GM06990 (cell line): ENCODE measurements around the gene PLPP3.

Experiments used
- DNase-seq: peaks from one replicate; pipeline ENCODE4 v3.0.0-alpha.2; 2011; ENCODE audit not compliant: insufficient read length; ENCODE audit errors: extremely low read depth
- H3K27me3 ChIP-seq: replicated peaks from 2 replicates; pipeline ENCODE4 v1.6.0; 2011; ENCODE audit warnings: low read length; ENCODE audit not compliant: control insufficient read depth, insufficient read depth
- H3K36me3 ChIP-seq: 2 replicates; pipeline ENCODE4 v1.5.1; 2011; ENCODE audit warnings: low read length; ENCODE audit not compliant: control insufficient read depth, insufficient read depth
- H3K4me3 ChIP-seq: replicated peaks from 2 replicates; pipeline ENCODE4 v1.5.1; 2011; ENCODE audit warnings: low read depth, mild to moderate bottlenecking, control low read depth, low read length
- TF ChIP-seq, protein P1 (sequence below): IDR thresholded peaks from 2 replicates; pipeline ENCODE4 v1.5.1; 2011; ENCODE audit warnings: low read length, control low read depth, mild to moderate bottlenecking, inconsistent platforms; ENCODE audit not compliant: insufficient read depth, poor library complexity, severe bottlenecking

The PLPP3 gene

DNA sequence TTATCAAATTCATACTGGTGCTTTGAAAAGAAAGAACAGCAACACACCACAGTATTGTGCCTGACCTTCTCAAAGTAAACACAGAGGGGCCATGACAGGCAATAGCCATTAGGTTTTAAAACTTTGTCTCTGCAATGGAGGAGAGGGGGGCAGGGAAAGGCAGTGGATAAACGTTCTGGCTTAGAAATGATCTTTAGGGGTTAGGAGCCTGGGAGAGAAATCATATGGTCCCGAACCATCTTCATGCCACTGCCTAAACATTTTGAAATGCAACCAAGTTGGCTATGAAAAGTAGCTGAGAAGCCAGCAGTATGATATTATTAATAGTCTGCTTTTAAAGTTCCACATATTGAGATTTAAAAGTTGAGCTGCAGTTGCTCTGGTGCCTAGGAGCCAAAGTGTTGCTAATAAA lies 39.8 kb downstream of the PLPP3 start:
- DNase-seq = no peak
- TF ChIP-seq, protein P1, sequence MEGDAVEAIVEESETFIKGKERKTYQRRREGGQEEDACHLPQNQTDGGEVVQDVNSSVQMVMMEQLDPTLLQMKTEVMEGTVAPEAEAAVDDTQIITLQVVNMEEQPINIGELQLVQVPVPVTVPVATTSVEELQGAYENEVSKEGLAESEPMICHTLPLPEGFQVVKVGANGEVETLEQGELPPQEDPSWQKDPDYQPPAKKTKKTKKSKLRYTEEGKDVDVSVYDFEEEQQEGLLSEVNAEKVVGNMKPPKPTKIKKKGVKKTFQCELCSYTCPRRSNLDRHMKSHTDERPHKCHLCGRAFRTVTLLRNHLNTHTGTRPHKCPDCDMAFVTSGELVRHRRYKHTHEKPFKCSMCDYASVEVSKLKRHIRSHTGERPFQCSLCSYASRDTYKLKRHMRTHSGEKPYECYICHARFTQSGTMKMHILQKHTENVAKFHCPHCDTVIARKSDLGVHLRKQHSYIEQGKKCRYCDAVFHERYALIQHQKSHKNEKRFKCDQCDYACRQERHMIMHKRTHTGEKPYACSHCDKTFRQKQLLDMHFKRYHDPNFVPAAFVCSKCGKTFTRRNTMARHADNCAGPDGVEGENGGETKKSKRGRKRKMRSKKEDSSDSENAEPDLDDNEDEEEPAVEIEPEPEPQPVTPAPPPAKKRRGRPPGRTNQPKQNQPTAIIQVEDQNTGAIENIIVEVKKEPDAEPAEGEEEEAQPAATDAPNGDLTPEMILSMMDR = no peak
- Histone ChIP-seq H3K4me3 (no peak overlapping the region), H3K27me3 (no peaks in the 10 kb centered on the region; the same call in 1 of the 2 replicates), H3K36me3 (no peaks in the 10 kb centered on the region)

DNA sequence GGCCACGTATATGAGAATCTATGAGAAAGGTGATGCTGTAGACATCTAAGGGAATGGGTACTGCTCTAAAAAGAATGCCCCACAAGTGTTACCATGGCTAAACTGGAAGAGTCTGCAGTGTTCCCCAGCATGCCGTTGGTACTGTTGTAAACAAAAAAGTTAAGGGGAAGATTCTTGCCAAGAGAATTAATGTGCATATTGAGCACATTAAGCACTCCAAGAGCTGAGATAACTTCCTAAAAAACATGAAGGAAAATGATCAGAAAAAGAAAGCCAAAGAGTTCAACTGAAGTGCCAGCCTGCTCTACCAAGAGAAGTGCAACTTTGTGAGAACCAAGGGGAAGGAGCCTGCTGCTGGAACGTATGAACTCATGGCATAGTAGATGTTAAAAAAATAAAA lies 40.8 kb downstream of the PLPP3 start:
- Histone ChIP-seq H3K4me3 (no peak overlapping the region), H3K27me3 (no peaks in the 10 kb centered on the region), H3K36me3 (no peaks in the 10 kb centered on the region)
- TF ChIP-seq, protein P1 = no peak
- no peak for DNase-seq

DNA sequence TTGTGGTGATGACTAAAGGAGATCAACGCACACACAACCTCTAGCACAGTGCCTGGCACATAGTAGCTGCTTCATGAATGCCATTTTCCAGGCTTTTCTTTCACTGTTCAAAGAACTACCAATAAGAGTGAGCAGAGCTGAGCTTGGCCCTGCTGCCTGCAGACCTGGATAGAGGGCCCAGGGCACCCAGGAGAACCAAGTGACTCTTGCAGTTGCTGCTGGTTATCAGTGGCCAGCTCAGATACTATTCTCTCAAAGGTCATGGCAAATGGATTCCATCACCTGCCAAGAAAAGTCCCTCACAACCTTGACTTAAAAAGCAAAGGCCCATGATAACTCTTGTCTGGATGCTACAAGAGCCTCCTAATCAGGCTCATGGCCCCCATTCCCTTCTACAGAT lies 41.7 kb downstream of the PLPP3 start:
- TF ChIP-seq, protein P1 = no peak
- Histone ChIP-seq H3K36me3 (no peaks in the 10 kb centered on the region), H3K4me3 (no peak overlapping the region), H3K27me3 (no peaks in the 10 kb centered on the region)
- DNase-seq = no peak

DNA sequence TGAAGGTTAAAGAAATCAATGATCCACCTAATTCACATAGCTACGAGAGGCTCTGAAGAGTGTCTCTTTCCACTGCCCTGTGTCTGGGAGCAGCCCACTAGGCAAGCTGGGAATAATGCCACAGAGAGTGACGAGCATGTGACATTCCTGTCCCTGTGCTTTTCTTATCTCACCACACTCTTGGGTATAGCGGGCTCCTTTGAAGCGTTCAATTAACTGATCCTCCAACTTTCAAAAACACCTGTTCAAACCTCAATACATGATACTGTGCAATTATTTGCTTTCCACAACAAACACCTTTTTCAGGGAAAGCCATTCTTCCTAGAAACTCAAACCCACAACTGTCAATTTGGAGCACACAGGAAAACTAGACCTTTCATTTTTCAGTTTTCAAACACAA lies 43.4 kb downstream of the PLPP3 start:
- H3K36me3 ChIP-seq = no peaks in the 10 kb centered on the region

DNA sequence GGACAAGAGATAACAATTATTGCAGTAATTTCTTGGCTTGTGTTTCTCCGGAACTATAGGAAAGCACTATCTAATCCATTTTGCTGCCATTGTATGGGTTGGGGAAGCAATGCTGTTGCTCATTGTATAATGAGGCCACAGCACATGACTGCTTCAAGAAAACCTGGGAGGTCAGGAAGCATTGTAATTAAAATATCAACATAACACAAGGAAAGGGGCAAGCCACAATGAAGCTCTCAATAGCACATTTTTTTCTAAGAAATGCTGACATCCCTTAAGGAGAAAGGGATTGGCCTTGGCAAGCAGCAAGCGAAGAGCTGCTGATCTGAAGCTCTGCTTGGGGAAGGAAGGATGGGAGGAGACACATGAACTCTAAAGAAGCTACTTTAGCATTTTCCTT lies 44.0 kb downstream of the PLPP3 start:
- H3K4me3 ChIP-seq = no peak overlapping the region
- H3K27me3 ChIP-seq = no peaks in the 10 kb centered on the region
- TF ChIP-seq, protein P1 = no peak
- DNase-seq = no peak
- H3K36me3 ChIP-seq = no peaks in the 10 kb centered on the region

More for the DNA sequence above, 43.4 kb downstream of the PLPP3 start:
- Histone ChIP-seq H3K27me3 (no peaks in the 10 kb centered on the region), H3K4me3 (no peak overlapping the region)
- no peak for DNase-seq
- TF ChIP-seq, protein P1 = no peak

DNA sequence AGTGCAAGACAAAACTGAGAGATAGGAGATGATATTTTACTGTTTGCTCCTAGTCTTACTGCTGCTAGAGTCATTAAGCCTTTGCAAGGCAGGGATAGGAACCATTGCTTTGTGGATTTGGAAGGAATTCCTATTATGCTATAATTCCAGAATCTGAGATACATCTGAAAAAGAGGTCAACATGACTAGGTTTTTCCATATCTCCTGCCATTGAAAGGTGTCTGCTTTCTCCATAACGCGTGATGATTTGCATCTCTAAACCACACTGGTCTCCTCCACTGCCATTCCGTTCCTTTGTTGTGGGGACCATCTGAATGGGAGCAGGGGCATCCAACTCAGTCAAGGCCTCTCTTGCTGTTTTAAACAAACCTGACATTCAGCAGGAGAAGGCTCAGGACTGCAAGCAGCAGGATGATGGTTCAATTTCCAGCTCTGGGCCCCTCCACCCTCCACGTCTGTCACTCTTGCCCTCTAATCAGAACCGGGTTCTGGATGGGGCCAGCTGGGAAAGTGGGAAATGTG lies 45.2 kb downstream of the PLPP3 start:
- no peak overlapping the region for H3K4me3 ChIP-seq
- H3K36me3 ChIP-seq = no peaks in the 10 kb centered on the region
- H3K27me3 ChIP-seq = no peaks in the 10 kb centered on the region
- TF ChIP-seq, protein P1 = no peak
- no peak for DNase-seq
